GM12874 (cell line): ENCODE data around the gene KLK14.

Experiments used
- TF ChIP-seq, protein P1 (sequence below): IDR thresholded peaks from 2 replicates; pipeline ENCODE4 v1.5.1; 2011; ENCODE audit warnings: low read depth, mild to moderate bottlenecking, control low read depth, low read length, moderate library complexity; ENCODE audit not compliant: insufficient read depth

KLK14 gene

DNA sequence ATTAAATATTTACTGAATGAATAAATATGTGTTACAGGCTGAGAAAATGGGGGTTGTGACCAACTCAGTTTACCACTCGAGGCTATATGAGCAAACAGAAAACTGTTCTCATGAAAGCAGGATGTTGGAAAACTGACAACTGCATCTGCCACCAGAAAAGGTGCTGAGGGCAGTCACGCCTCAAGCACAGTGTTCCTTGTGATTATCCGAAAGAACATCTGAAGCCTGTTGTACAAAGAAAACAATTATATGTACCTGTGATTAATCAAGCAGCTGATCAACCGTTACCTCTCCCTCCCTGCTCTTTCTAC lies 11.6 kb downstream of the KLK14 start:
- TF ChIP-seq, protein P1, sequence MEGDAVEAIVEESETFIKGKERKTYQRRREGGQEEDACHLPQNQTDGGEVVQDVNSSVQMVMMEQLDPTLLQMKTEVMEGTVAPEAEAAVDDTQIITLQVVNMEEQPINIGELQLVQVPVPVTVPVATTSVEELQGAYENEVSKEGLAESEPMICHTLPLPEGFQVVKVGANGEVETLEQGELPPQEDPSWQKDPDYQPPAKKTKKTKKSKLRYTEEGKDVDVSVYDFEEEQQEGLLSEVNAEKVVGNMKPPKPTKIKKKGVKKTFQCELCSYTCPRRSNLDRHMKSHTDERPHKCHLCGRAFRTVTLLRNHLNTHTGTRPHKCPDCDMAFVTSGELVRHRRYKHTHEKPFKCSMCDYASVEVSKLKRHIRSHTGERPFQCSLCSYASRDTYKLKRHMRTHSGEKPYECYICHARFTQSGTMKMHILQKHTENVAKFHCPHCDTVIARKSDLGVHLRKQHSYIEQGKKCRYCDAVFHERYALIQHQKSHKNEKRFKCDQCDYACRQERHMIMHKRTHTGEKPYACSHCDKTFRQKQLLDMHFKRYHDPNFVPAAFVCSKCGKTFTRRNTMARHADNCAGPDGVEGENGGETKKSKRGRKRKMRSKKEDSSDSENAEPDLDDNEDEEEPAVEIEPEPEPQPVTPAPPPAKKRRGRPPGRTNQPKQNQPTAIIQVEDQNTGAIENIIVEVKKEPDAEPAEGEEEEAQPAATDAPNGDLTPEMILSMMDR: no peak

DNA sequence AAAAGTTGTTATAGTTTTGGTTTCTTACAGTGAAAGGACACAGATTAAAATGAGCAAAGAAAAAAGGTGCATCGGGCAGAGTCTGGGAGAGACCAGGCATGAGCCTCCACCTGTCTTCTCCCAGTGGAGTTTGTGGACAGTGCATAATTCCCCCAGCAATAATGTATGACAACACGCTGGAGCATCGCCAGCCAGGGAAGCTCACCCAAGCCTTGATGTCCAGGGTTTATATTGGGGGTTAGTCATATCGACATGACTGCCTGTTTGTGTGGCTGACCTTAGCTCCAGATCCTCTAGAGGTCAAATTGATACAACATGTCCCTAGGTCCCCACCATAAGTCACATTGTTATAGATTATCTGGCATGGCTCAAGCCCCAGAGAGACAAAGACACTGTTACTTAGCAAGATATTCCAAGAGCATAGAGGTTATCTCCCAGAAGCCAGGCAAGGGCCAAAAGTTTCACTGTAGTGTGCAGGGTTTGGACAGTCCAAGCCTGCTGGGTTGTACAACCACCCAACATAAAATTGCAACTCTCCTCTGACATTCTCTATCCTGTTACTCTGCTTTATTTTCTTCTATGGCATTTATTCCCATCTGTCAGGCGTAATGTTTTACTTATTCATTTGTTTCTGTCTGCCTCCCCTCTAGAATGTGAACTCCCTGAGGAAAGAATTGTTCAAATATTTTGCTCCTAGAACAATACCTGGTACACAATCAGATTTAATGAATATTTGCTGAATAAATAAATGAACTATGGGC lies 12.2 kb downstream of the KLK14 start:
- TF ChIP-seq, protein P1: no peak

DNA sequence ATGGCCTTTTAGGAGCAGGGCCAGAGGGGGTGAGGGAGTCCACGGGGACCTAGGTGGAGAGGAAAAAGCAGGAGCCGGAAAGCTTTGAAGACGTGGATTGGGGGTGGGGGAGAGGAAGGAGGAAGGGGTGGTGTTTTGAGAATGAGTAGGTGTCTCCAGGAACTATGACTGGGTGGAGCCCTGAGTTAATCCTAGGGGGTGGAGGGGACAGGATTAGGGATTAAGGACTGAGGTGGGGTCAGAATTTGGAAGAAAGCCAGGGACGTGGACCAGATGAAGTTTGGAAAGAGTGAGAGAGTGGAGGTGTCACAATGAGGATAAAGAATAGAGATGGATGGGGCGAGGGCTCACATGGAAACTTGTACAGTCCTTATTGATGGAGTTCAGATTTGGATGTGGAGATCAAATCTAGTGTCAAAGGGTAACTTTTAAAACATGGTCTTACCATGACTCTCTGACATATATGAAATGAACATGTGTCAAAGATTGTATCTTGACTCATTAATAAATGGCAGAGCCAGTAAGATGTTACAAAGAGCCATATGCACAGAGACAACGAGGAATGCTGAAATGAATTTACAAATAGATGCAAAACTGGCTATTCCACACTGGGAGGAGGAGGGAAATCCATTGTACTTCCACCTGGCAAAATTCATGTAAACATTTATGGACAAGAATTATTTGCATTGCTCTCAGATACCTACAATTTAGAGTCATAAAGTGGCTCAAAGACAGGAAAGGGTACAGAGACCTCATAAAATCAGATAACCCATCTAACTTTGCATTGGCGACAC lies 16.1 kb downstream of the KLK14 start:
- TF ChIP-seq, protein P1: no peak

DNA sequence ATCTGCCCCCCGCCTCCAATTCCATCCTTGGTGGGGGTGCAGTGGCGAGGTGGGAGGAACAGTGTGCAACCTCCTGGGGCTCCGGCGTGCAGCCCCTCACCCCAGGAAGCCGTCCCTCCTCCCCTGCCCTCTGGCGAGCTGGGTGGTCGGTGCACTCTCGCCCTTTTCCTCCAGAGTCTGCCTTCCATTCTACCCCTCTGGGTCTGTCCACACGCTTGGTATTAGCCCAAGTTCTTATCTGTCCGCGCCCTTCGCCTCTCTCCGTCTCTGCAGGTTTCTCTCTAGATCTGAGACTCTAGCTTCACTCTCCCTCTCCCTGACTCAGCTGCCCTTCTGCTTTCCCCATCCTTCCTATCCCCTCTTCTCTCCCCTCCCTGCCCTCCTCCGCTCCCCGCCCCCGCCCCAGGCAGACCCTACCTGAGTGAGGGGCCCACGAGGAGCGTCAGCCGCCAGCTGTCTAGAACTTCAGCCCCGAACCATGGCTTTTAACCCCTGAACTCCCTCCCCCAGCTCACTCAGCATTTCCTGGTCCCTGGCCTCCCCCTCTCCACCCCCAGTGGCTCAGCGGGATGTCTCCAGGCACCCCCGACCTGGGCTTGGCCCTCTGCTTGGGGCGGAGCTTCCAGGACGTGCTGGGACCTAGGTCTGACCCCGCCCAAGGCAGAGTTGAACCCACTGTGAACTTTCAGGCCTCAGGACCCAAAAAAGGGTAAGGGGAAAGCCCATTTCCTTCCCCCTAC lies 17.3 kb downstream of the KLK14 start:
- TF ChIP-seq, protein P1: no peak

DNA sequence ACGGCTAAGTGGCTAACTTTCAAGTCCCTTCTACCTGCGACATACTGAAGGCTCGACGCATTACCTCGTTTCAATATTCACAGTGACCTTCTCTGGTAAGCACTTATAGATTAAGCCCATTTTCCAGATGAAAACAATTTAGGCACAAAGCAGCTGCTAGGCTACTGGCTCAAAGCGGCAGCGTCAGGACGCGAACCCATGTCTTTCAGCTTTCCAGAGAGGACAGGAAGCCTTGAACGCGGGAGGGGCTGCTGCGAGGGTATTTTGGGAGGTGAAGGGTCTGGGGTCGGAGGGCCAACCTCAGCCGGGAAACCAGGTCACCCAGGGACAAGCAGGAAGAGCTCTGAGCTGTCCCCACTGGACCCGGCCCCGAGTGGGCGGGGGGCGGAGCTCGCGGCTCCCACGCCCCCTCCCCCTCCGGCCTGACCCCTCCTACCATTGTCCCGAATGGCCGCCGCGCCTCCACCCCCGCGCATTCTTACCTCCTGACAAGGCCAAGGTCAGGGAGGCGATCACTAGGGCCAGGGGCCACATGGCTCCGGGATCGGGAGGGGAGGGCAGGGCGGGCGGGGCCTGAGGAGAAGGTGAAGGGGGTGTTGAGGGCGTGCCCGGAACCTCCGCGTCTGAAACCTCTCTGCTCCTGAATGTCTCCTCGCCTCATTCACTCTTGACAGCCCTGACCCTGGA lies 18.0 kb downstream of the KLK14 start, which contains the start of gene KLK13:
TSS of gene KLK13 (minus strand) at position 559 of the 687 bp plus-strand sequence. CDS start at position 534, 25 bp downstream.
- TF ChIP-seq, protein P1: no peak

DNA sequence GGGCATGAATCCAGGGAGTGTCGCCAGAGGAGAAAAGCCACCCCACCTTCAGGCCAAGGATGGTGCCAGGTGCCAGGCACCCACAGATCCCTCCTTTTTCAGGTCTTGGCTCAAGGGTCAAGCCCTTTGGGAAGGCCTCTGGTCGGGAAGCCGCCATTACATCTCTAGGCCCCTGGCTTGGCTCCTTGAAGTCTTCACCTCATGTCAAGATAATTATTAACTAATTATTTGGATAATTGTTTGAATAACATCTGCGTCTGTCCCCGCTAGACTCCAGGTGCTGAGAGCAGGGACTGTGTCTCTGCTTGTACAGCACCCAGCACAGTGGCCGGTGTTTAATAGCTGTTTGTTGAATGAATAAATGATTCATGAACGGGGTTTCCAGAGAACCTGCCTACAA lies 19.0 kb downstream of the KLK14 start:
- TF ChIP-seq, protein P1: no peak
